GM10266 (cell line): ENCODE results near the gene NOX4.

Experiments
- DNase-seq: peaks from one replicate; pipeline ENCODE4 v3.0.0; 2012; ENCODE audit errors: extremely low spot score
- CTCF ChIP-seq: IDR thresholded peaks from 2 replicates; pipeline ENCODE4 v1.5.1; 2012; ENCODE audit warnings: mild to moderate bottlenecking, low read depth; ENCODE audit not compliant: control insufficient read depth, insufficient read depth; ENCODE audit errors: missing control alignments

The NOX4 gene

DNA sequence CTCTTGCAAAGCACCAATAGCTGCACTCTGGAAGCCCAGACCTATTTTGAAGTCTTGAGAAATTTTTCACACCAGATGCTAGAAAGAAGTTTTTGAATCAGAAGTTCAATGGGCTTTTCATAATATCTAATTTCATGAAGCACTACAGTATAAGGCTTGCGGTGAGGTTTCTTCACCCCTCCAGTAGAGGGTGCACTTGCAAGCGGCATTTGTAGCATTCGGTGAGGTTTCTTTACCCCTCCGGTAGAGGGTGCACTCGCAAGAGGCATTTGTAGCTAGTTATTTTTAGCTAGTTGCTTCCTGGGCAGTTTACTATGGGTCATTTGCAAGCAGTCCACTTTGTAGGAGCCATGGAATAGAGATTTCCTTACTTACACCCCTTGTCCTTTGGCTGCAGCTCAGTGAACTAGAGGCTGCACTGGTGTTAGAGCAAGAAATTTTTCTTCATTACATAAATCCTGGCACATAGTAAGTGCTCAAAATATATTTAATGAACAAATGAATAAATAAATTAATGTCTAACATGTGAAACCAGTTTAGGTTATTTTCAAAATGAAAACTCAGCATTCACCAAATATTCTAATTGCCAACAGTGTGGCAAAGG, 7.8 kb upstream of the NOX4 start:
- no peak for DNase-seq
- TF ChIP-seq CTCF: peak; percentile 11

DNA sequence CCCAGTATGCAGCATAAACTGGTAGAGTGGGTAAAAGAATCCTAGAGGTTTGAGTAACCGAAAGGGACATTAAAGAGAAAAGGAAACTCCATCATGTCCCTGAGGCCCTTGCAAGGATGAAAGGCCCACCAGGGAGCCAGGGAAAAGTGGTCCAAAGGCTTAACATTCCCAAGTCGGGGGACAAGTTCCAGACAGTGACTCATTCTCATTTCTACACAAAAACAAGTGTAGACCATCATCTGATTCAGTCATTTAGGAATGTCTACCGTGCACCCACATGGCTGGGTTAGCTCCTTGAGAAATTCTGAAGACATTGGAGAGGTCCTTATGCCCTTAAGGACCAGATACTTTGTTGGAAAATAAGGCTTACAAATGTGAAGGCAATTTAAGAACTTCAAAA, 4.8 kb upstream of the NOX4 start:
- no peak for TF ChIP-seq CTCF
- DNase-seq: no peak

GRCh38 chr11:89493431-89493830, 2.3 kb upstream of the NOX4 start:
- no peak for DNase-seq
- TF ChIP-seq CTCF: no peak

GRCh38 chr11:89490602-89490980, 584 bp downstream of the NOX4 start:
- DNase-seq: no peak
- TF ChIP-seq CTCF: no peak

GRCh38 chr11:89489930-89490329, 1.2 kb downstream of the NOX4 start:
- no peak for TF ChIP-seq CTCF
- DNase-seq: no peak

DNA sequence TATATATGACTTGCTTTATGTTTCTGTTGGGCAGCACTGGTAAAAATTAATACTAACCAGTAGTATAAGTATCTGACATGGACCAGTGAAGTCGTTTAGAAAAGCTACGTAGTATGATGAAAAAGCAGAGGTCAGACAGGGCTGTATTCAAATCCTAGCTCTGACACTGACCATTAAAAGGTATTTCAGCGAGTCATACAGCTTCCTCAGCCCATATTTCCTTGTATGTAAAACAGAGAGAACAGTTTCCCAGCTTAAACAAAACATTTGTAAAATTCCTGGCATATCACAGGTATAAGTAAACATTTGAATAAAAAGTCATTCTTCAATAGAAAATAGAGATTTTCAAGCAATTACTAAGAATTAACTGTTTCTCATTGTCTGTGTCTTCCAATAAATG, 4.2 kb downstream of the NOX4 start:
- TF ChIP-seq CTCF: no peak
- no peak for DNase-seq

DNA sequence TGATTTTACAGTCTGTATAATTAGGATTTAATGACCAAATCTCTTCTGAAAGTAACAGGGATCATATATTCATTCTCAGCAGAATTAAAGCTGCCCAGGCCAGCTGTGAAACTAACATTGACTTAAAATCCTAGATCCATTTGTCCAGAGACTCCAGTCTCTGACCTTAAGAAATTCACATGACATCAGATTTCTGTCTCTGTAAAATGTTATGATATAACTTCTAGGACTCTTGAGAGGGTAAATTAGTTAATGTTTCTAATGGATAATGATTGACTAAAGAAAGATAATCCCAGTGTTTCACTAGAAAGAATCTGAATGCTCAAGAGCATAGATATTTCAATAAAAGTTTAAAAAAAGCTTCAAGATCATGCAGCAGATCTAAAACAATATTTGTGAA, 6.3 kb downstream of the NOX4 start:
- DNase-seq: no peak
- TF ChIP-seq CTCF: no peak
